NB4 (cell line): ENCODE data around the gene EPHA1.

Experiments used
- CTCF ChIP-seq: IDR thresholded peaks from one replicate; pipeline ENCODE4 v1.5.1; 2012; ENCODE audit warnings: low read depth, low read length
- MAX ChIP-seq: IDR thresholded peaks from 2 replicates; pipeline ENCODE4 v1.6.1; 2011; ENCODE audit warnings: low read depth, low read length
- POLR2A ChIP-seq: IDR thresholded peaks from 2 replicates; pipeline ENCODE4 v1.6.1; 2011; ENCODE audit warnings: mild to moderate bottlenecking; ENCODE audit not compliant: insufficient read length; ENCODE audit errors: extremely low read depth

GRCh38 chr7:143347950-143348349 is 60.7 kb downstream of the EPHA1 start:
- TF ChIP-seq CTCF (no peak), POLR2A (no peak), MAX (no peak)
